CD4-positive, alpha-beta T cell treated with Interleukin-4 for 4 hours (primary cell): ENCODE results near the gene CYP1A1.
A peak's percentile ranks its signal among the peaks of the same experiment; 100 is the strongest.
"Not testable (repeated sequence)": the region's sequence is repeated elsewhere in the genome, so short reads cannot be mapped to it uniquely, and the experiment has no call there.

Experiments
- DNase-seq: peaks from one replicate; pipeline ENCODE4 v3.0.0-alpha.2; 2020

The CYP1A1 gene, protein sequence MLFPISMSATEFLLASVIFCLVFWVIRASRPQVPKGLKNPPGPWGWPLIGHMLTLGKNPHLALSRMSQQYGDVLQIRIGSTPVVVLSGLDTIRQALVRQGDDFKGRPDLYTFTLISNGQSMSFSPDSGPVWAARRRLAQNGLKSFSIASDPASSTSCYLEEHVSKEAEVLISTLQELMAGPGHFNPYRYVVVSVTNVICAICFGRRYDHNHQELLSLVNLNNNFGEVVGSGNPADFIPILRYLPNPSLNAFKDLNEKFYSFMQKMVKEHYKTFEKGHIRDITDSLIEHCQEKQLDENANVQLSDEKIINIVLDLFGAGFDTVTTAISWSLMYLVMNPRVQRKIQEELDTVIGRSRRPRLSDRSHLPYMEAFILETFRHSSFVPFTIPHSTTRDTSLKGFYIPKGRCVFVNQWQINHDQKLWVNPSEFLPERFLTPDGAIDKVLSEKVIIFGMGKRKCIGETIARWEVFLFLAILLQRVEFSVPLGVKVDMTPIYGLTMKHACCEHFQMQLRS

DNA sequence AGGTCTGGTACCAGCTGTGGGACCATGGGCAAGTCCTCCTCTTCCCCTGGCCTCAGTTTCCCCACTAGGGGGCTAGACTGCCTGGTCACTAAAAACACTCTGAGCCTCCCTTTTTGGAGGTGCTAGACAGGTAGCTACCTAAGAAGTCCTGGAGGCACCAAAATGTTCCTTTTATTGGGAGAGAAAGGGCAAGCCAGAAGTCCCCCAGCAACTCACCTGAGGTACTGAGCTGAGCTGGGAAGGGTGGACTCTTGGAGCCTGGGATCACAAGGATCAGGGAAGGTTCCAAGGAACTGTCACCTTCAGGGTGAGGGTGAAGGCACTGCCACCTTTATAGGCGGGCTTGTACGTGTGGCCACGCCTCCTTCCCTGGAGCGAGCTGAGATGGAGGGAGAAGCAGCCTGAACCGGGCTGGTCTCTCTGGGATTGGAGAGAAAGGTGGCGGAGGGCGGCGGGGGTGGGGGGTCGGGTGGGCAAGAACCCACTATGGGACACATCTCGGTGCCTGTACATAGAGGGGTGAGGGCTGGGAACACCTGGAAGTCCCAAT, at the start of gene CYP1A1:
CYP1A1 (minus strand) TSS at position 304 of the 550 bp plus-strand sequence. CDS start 2,431 bp downstream, outside the sequence.
- no peak for DNase-seq

DNA sequence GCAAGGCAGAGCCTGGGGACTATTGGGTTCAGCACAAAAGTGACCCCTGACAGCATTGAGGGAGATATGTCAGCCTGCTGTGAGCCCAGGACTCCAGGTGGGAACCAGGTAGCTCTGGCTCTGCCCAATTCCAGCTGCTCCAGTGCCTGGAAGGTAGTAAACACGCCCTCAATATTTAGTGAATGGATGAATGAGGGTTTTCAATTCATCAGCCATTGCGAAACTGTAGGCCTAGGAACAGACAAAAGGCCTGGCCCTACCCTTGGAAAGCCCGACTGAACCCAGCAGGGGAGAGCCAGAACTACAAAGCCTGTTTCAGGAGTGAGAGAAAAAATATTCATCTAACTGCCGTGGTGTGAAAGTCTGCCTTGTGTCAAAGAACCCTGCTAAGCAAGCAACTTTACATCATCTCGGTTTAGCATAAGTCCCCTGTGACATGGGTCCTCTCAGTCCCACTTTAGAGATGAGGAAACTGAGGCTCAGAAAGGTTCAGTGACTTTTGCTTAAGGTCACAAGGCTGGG, 48.5 kb upstream of the CYP1A1 start:
- no peak for DNase-seq

DNA sequence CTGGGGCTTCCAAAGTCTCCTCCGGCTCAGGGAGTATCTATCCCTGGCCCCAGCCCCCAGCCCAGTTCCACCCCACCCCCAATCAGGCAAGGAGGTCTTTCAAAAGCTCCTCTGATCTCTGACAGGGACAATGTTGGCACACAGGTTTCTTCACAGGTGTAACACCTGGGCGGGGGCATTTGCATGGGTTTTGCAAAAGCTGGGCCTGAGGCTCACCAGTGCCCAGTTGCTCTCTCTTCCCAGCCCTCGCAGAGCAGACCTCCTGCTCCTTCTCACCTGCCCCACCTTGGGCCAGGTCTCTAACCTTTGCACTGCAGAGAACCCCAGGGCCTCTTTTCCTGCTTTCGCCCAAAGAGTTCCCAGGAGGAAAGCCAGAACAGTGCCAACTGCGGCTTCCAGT, 48.0 kb upstream of the CYP1A1 start:
- no peak for DNase-seq

DNA sequence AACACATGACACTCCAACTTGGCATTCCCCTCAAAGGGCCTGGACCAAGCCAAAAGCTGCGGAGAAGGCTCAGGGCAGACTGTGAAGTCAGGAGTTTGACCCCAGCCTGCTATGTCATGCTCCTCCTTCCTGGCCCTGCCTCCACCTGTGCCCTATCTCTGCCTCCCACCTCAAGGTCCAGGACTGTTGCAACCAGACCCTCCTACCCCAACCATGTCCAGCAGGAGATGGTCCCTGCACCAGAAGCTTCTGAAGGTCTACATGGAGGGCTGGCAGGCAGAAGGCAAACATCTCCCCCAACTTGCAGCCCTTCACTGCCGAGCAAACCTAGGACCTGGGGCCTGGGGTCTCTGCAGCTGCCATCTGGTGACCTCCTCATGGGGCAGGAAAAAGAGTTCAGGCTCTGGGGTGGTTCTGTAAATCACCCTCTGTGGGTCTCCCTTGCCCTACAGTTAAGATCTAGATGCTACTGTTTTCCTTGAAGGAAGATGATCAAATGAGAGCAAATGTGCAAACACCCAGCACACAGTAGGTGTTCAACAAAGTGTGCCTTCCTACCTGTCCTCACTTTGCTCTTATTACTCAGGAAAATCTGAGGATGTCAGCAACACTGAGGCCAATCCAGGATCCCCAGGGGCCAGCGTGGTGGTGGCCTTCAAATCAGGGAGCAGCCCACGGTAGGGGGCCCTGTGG, 45.0 kb upstream of the CYP1A1 start:
- no peak for DNase-seq

DNA sequence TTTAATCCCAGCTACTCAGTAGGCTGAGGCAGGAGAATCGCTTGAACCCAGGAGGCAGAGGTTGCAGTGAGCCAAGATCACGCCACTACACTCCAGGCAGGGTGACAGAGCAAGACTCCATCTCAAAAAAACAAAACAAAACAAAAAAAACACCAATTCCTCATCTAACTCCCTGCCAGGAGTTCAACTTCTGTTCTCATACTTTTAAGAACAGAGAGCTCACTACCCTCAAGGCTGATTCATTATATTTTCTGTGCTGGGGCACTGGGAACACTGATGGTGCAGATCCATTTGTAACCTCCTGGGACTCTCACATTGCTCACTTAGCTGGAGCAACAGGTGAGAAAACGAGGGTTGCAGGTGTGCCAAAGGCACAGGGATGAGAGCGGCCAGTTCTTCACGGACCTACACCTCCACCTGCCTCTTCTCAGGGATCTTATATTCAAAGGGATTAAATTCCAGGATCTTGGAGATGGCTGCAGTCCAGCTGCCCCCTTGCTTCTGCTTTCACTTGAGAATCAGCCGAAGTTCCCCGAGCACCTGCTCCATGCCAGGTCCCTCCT, 44.2 kb upstream of the CYP1A1 start:
- no peak for DNase-seq

DNA sequence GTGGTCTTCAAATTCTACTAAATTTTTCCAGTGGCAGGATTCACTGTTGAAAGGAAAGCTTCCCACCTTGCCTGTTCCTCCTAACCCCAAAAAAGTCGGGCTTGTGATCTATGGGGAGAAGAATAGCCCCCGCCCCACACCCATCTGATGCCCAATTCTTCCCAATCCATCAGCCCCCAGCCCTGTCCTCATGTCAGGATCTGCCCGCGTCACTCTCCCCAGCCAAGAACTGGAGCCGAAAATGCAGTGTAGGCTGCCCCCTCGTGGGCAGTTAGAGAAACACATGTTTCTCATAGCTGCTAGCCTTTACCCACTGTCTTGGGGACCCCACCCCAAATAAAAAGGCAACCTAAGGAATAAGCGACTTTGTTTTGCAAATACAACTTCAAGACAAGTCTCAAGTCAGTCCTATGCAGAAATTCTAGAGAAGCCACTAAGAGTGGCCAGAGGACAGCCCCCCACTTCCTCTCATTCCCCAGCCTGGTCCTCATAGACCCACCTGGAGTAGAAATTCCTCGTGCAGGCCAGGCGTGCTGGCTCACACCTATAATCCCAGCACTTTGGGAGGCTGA, 43.5 kb upstream of the CYP1A1 start:
- DNase-seq: peak; percentile 54

DNA sequence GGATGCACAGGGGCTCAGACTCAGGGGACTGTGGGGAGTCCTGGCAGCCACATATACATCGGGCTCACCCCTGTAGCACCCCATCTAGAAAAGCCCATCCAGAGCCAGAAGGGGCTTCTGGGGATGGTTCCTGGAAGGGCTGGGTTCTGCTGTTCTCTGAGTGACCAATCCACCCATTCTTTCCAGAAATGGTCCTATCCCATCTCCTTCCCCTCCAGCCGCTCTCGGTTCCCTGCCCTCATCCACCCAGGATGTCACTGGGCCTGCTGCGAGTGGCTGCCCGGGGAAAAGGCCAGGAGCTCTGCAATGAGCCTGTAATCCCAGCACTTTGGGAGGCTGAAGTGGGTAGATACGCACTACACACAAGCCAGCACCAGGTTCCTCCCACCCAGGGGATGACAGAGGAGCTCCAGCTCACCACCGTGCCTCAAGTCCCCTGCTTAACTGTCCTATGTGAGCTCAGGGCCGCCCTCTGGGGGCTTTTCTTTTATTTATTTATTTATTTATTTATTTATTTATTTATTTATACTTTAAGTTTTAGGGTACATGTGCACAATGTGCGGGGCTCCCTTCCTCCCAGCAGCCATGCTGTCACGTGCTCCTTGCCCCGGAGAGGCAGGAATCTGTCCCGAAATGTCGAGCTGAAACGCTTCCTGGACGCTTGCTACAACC, 42.9 kb upstream of the CYP1A1 start:
- no peak for DNase-seq

DNA sequence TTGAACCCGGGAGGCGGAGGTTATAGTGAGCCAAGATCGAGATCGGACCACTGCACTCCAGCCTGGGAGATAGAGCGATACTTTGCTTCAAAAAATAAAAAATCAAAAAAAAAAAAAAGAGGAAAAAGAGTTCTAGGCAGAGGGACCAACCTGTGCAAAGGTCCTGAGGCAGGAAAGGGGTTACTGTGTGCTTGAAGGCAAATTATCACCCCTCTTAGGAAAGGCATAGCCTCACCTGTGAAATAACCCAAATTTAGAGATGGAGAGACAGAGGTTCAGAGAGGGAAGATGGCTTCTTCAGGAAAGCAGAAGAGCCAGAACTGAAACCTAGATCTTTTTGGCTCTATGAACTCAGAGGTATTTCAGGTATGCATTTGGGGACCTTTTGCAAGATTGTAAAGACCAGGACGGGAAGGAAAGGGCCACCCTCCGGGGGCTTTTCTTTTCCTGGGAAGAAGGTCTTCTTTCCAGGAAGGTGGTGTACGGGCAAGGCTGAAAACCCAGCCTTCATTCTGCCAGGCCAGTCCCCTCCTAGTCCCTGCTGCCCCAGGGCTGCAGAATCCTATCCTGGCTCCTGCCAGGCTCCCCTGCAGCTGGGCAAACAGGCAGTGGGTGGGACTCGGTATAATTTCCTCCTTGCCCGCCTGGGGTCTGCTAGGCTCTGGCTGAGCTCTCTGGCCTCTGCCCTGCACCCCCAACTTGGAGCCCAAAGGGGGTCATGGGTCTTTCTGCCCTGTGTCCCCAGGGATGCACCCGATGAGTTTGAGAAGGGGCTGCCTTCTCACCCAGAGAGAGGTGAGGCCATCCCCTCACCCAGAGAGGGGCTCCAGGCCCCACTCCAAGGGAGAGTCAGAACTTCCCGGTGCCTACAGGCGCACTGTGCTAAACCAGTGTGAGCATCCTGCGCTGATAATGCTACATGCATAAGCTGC, 42.1 kb upstream of the CYP1A1 start:
- DNase-seq: no peak

DNA sequence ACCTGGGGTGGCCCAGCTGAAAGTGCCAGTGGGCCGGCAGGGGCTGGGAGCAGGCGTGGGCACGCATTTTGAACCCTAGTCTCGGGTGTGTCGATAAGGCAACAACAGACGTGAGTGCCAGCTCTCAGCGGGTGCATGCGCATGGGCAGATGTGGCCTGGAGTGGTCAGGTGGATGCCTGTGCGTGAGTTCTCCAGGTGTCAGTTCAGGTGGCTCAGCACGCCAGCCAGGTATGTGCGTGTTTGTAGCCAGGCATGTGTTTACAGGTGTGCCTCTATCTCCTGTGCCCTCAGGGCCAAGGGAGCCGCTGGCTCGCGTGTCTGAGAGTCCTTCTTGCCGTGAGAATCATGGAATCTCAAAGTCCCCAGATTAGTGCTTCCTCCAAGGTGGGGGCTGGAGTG, 38.1 kb upstream of the CYP1A1 start:
- no peak for DNase-seq

DNA sequence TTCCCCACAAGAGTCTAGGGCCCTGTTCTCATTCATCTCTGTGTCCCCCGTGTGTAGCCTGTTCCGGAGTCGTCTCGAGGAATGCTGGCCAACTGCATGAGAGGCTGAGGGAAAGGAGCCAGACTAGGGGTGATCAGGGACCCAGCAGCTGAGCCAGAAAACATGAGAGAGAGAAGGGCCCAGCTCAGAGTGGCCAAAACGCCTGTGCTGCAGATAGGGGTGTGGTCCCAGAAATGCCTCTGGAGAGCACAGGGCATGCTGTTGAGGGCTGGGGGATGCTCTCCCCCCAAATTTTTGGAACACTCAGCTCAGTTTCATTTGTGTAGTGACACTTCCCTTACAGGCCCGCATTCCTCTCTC, 37.4 kb upstream of the CYP1A1 start:
- DNase-seq: no peak

DNA sequence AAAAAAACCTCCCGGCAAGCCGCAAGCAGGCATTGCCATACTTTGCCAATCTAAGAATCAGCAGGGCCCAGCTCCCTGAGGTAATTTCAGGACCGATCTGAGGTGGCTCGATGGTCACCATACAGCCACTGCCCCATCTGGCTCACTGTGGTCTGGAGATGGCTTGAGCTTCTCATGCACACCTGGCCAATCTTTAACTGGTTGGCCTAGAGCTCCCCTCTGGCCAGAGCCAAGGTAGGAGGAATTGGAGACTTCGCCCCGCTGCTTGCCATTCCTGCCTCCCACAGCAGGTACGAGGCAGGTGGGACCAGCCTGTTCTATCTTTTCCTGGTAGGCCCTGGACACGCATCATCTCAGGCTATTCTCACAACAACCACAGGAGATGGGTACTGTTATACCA, 33.4 kb upstream of the CYP1A1 start:
- DNase-seq: no peak

DNA sequence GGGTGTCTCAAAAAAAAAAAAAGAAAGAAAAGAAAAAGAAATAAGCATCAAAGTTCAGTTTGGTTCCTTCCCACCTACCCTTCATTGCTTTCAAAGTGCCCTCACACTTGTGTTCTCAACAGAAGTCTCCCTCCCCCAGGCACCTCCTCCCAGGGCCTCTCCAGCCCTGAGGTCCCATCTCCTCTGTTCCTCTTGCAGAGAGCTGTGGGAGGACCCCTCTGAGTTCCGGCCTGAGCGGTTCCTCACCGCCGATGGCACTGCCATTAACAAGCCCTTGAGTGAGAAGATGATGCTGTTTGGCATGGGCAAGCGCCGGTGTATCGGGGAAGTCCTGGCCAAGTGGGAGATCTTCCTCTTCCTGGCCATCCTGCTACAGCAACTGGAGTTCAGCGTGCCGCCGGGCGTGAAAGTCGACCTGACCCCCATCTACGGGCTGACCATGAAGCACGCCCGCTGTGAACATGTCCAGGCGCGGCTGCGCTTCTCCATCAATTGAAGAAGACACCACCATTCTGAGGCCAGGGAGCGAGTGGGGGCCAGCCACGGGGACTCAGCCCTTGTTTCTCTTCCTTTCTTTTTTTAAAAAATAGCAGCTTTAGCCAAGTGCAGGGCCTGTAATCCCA, 29.4 kb upstream of the CYP1A1 start:
- no peak for DNase-seq

DNA sequence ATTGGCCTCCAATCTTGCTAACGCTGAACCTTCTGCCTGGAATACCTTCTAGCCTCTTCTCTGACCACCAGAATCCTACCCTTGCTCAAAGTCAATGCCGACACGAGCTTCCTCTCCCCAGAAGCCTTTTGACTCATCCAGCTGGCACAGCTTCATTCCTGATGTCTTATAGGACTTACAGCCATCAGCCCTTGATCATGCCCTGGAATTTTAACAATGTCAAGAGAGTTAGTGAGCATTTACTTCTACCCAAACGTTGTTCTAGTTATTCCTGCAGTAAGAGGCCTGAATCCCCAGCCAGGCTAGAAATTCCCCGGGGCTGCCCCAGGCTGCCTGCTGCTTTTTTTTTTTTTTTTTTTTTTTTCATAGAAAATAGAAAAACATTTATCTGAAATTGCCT, 27.2 kb upstream of the CYP1A1 start:
- DNase-seq: no peak

DNA sequence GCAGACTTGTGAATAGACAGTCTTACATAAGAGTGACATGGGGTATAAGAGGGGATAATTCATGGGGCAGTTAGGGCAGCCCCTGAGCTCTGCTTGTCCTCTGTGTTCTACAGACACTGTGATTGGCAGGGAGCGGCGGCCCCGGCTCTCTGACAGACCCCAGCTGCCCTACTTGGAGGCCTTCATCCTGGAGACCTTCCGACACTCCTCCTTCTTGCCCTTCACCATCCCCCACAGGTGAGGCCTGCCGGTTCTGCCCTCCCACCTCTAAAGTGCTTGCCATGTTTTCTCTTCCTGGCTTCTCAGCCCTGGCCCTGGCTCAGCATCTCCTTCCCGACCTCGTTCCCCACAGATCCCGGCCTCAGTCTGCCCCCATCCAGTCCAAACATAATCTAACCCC, 26.7 kb upstream of the CYP1A1 start:
- DNase-seq: no peak

DNA sequence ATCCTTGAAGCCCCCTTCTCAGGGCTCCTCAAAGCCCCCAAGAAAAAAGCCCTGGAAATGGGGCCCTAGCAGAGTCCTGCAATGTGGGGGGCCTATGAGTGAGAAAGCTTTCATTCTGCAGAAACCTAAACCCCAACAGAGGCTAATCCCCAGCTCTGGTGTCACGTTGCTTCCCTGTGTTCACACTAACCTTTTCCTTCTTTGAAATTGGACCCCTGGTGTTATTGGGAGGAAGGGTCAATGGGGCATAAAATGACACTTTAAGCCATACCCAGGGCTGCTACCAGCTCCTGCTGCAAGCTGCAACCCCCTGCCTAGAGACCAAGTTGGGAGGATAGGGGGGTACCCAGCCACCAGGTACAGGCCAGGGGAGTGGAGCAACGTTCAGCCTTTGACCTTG, 25.4 kb upstream of the CYP1A1 start:
- DNase-seq: no peak

DNA sequence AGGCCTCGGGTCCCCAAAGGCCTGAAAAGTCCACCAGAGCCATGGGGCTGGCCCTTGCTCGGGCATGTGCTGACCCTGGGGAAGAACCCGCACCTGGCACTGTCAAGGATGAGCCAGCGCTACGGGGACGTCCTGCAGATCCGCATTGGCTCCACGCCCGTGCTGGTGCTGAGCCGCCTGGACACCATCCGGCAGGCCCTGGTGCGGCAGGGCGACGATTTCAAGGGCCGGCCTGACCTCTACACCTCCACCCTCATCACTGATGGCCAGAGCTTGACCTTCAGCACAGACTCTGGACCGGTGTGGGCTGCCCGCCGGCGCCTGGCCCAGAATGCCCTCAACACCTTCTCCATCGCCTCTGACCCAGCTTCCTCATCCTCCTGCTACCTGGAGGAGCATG, 24.5 kb upstream of the CYP1A1 start:
- no peak for DNase-seq

DNA sequence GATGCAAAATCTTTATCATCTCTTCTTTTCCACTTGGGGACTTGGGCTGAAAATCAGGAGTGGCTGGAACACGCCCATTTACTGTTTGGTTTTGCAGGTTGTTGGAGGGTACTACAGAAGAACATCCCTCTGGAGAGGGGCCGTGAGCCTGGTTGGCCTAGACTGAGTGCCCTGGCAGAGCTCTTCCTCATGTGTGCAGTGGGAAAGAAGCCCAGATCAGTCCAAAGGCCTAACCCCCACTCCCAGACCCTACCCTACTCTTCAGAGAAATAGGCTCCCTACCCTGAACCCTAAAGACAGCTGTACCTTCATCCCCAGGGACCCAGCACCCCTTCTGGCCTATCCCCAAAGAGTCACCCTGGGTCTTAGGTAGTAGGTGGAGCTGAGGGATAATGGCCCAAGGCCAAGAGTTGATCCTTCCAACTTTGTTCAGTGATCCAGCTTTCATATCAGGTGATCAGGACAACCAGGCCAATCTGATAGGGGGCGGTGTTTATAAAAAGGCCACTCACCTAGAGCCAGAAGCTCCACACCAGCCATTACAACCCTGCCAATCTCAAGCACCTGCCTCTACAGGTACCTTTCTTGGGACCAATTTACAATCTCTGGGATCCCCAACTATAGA, 23.1 kb upstream of the CYP1A1 start, which contains the start of gene CYP1A2:
CYP1A2 (plus strand) TSS at position 524 of the 625 bp plus-strand sequence. CDS start 894 bp downstream, outside the sequence.
- DNase-seq: no peak

DNA sequence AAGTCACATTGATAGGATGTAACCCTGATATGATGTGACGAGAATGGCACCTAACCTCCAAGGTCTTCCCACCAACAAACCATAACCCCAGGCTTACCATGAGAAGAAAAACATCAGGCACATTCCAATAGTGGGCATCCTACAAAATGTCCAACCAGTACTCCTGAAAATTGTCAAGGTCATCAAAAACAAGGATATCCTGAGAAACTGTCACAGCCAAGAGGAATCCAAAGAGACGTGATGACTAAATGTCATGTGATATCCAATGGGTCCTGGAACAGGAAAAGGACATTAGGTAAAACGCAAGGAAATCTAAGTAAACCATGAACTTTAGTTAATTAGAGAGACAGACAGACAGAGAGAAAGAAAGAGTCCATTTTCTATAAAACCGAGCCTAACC, 21.1 kb upstream of the CYP1A1 start:
- DNase-seq: no peak

DNA sequence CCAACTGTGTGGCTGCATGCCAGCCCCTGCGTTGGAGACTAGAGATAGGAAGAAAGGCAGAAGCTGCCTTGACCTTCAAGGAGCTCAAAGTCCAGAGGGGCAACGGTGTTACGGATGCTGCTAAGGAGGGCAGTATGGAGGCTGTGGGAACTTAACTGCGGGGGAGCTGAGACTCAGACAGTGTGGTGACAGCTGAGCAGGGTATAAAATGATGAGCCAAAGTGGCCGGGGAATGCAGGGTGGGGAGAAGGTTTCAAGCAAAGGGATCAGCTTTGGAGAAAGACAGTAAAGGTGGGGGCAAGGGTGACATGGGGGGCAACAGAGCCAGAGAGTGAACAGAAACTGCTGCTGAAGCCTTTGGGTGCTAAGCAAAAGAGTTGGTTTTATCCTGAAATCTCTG, 17.1 kb upstream of the CYP1A1 start:
- DNase-seq: no peak

DNA sequence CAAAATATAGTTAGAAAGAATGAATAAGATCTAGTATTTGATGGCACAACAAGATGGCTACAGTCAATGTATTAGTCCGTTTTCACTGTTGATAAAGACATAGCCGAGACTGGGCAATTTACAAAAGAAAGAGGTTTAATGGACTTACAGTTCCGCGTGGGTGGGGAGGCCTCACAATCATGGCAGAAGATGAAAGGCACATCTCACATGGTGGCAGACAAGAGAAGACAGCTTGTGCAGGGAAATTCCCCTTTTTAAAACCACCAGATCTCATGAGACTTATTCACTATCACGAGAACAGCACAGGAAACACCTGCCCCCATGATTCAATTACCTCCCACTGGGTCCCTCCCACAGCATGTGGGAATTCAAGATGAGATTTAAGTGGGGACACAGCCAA, 12.9 kb upstream of the CYP1A1 start:
- DNase-seq: not testable (repeated sequence)
